HEK293 (cell line): Measurements from ENCODE around the gene B4GALT5.
"Not testable (repeated sequence)": the region's sequence is repeated elsewhere in the genome, so short reads cannot be mapped to it uniquely, and the experiment has no call there.

Source experiments
- CTCF ChIA-PET: fragments of 350-600 bp; formaldehyde crosslinking; extraction: SDS; loops from one replicate; lab custom pipeline; 2021; ENCODE audit warnings: antibody characterized with exemption; lab: Yijun Ruan, JAX
- POLR2A ChIA-PET: fragments of 300-600 bp; formaldehyde crosslinking; extraction: SDS; loops from one replicate; lab custom pipeline; 2020; ENCODE audit warnings: antibody characterized with exemption, inconsistent platforms; lab: Yijun Ruan, JAX
- H3K27ac ChIP-seq: fragments of 200-500 bp; sonication (Bioruptor generic); 2 replicates; pipeline ENCODE4 v1.5.1; 2014; ENCODE audit warnings: low read depth, low read length, control low read depth, inconsistent platforms; ENCODE audit errors: extremely low read depth
- H3K36me3 ChIP-seq, 2 experiments: fragments of 200-500 bp in 1 of 2; sonication (Bioruptor generic) in 1 of 2; 1 replicate in 1 of 2; 2 replicates in 1 of 2; pipeline ENCODE4 v1.5.1; 2014 to 2017; ENCODE audit warnings: inconsistent platforms in 2 of 2, low read length in 2 of 2; ENCODE audit not compliant: control insufficient read depth in 2 of 2, insufficient read depth in 1 of 2
- H3K4me1 ChIP-seq: fragments of 200-500 bp; sonication (Bioruptor generic); 2 replicates; pipeline ENCODE4 v1.5.1; 2014; ENCODE audit warnings: mild to moderate bottlenecking, low read length, inconsistent platforms; ENCODE audit not compliant: control insufficient read depth, insufficient read depth
- H3K4me3 ChIP-seq: 2 replicates; pipeline ENCODE4 v1.5.1; 2011; ENCODE audit warnings: low read depth, mild to moderate bottlenecking, control low read depth, low read length, moderate library complexity
- H3K9me3 ChIP-seq: fragments of 200-500 bp; sonication (Bioruptor generic); 2 replicates; pipeline ENCODE4 v1.5.1; 2014; ENCODE audit warnings: low read depth, low read length, inconsistent platforms; ENCODE audit not compliant: control insufficient read depth, insufficient read depth
- MEIS1 ChIP-seq: sonication (generic); formaldehyde crosslinking; IDR thresholded peaks from 2 replicates; pipeline ENCODE4 v1.8.1; 2022; ENCODE audit warnings: missing genetic modification reagents, mild to moderate bottlenecking, borderline replicate concordance
- OVOL3 ChIP-seq: fragments of 450-650 bp; formaldehyde crosslinking; IDR thresholded peaks from 2 replicates; pipeline ENCODE4 v1.5.1; 2016; ENCODE audit warnings: missing biosample characterization, missing genetic modification characterization
- PBX3 ChIP-seq: sonication (generic); formaldehyde crosslinking; IDR thresholded peaks from 2 replicates; pipeline ENCODE4 v1.8.1; 2022; ENCODE audit warnings: mild to moderate bottlenecking, moderate library complexity, missing genetic modification reagents
- ZNF514 ChIP-seq: fragments of 450-650 bp; formaldehyde crosslinking; IDR thresholded peaks from 2 replicates; pipeline ENCODE4 v1.5.1; 2016; ENCODE audit warnings: missing biosample characterization, missing genetic modification characterization
- ZNF585B ChIP-seq: fragments of 450-650 bp; formaldehyde crosslinking; IDR thresholded peaks from 2 replicates; pipeline ENCODE4 v1.5.1; 2016; ENCODE audit warnings: missing biosample characterization, missing genetic modification characterization
- ZNF610 ChIP-seq: fragments of 450-650 bp; formaldehyde crosslinking; IDR thresholded peaks from 2 replicates; pipeline ENCODE4 v1.5.1; 2016; ENCODE audit warnings: missing biosample characterization, missing genetic modification characterization, borderline replicate concordance
- ZNF623 ChIP-seq: fragments of 450-650 bp; formaldehyde crosslinking; IDR thresholded peaks from 2 replicates; pipeline ENCODE4 v1.5.1; 2016; ENCODE audit warnings: missing biosample characterization, missing genetic modification characterization
- ZNF664 ChIP-seq: fragments of 450-650 bp; formaldehyde crosslinking; IDR thresholded peaks from 2 replicates; pipeline ENCODE4 v1.5.1; 2016; ENCODE audit warnings: missing biosample characterization, missing genetic modification characterization
- ZNF677 ChIP-seq: fragments of 450-650 bp; IDR thresholded peaks from 2 replicates; pipeline ENCODE4 v1.5.0; 2018; ENCODE audit warnings: missing biosample characterization, mild to moderate bottlenecking, missing genetic modification characterization, moderate library complexity
- ZNF747 ChIP-seq: fragments of 450-650 bp; formaldehyde crosslinking; IDR thresholded peaks from 2 replicates; pipeline ENCODE4 v1.5.1; 2016; ENCODE audit warnings: missing biosample characterization, missing genetic modification characterization
- ZNF785 ChIP-seq: fragments of 450-650 bp; formaldehyde crosslinking; IDR thresholded peaks from 2 replicates; pipeline ENCODE4 v1.5.1; 2016; ENCODE audit warnings: missing biosample characterization, missing genetic modification characterization
- ZSCAN30 ChIP-seq: fragments of 450-650 bp; IDR thresholded peaks from 2 replicates; pipeline ENCODE4 v1.5.1; 2018; ENCODE audit warnings: missing biosample characterization, mild to moderate bottlenecking, missing genetic modification characterization, moderate library complexity
- ZXDB ChIP-seq: fragments of 450-650 bp; formaldehyde crosslinking; IDR thresholded peaks from 2 replicates; pipeline ENCODE4 v1.5.1; 2016; ENCODE audit warnings: missing biosample characterization, missing genetic modification characterization

Gene B4GALT5

GRCh38 chr20:49619113-49620048, 94.3 kb downstream of the B4GALT5 start (continued):
- TF ChIP-seq ZNF514 (tag by site-specific recombination) (0 out of 2 replicates have a peak, but pooled peaks have one; percentile 46), ZNF785 (0 out of 2 replicates have a peak, but pooled peaks have one; percentile 51), ZNF610 (tag by site-specific recombination) (no peak), ZSCAN30 (tag by site-specific recombination) (no peak), ZNF585B (no peak), ZNF747 (0 out of 2 replicates have a peak, but pooled peaks have one; percentile 10)

GRCh38 chr20:49618289-49618688, 95.4 kb downstream of the B4GALT5 start:
- Histone ChIP-seq H3K36me3 (no peaks in the 10 kb centered on the region), H3K27ac (no peak overlapping the region), H3K4me3 (no peak overlapping the region), H3K9me3 (no peaks in the 10 kb centered on the region), H3K4me1 (no peaks in the 10 kb centered on the region)
- no peak for TF ChIP-seq OVOL3 (tag by site-specific recombination)
- peak; percentile 79; the same call in 1 of the 2 replicates for TF ChIP-seq ZNF623 (tag by site-specific recombination)
- no peak for TF ChIP-seq ZXDB (tag by site-specific recombination)
- POLR2A ChIA-PET = no interaction called here
- CTCF ChIA-PET = no interaction called here

GRCh38 chr20:49617394-49617793, 96.3 kb downstream of the B4GALT5 start:
- H3K4me1 ChIP-seq, POLR2A ChIA-PET, CTCF ChIA-PET, H3K9me3 ChIP-seq, H3K4me3 ChIP-seq, H3K36me3 ChIP-seq, H3K27ac ChIP-seq: not testable (repeated sequence)

- TF ChIP-seq ZNF677 = no peak
- peak; percentile 94 for TF ChIP-seq ZNF664 (tag by site-specific recombination)
- no peak for TF ChIP-seq PBX3 (CRISPR knock-in tag)
- no peak for TF ChIP-seq MEIS1
- Histone ChIP-seq H3K36me3 (no peaks in the 10 kb centered on the region), H3K9me3 (no peaks in the 10 kb centered on the region), H3K4me1 (no peaks in the 10 kb centered on the region), H3K27ac (no peak overlapping the region), H3K4me3 (no peak overlapping the region)
- ChIA-PET CTCF (interaction anchor here (0.6 to 1.5 kb wide), 4 partner anchors 56 to 230 kb away, joined by 3 to 4 read pairs (median 3); no protein-coding TSS in a partner anchor), POLR2A (no interaction called here)
Observed at GRCh38 chr20:49616154-49617007, 97.3 kb downstream of the B4GALT5 start.
